Measurements from ENCODE around the gene OLIG3. TPM values are rescaled to one million over a fixed set of nuclear protein-coding genes. Genes with fewer than 3 reads are reported as not detected.

OLIG3 gene
- total RNA-seq, 2 donors from 2014 or later: 0.35 to 0.41 TPM

- H3K4me3 Mint-ChIP-seq: peak overlapping the region; percentile 79 to 85
- DNase-seq (peak in 1 of 2 donors; percentile 5), ATAC-seq (replicated peaks in 1 of 2) (no peak)
- H3K36me3 Mint-ChIP-seq (ENCODE audit: insufficient read depth in 2 of 2): peaks cover 0 to 2% of the 10 kb centered on the region in 2 donors
- H3K9me3 Mint-ChIP-seq: no peaks in the 10 kb centered on the region
- no peak overlapping the region for H3K27ac Mint-ChIP-seq
- peaks cover 98% of the 10 kb centered on the region for H3K27me3 Mint-ChIP-seq (ENCODE audit: low read depth)
- peaks cover 88% of the 10 kb centered on the region for H3K4me1 Mint-ChIP-seq (ENCODE audit: low read depth)
These were observed 1.6 kb downstream of the OLIG3 start for GRCh38 chr6:137492289-137493217.

DNA sequence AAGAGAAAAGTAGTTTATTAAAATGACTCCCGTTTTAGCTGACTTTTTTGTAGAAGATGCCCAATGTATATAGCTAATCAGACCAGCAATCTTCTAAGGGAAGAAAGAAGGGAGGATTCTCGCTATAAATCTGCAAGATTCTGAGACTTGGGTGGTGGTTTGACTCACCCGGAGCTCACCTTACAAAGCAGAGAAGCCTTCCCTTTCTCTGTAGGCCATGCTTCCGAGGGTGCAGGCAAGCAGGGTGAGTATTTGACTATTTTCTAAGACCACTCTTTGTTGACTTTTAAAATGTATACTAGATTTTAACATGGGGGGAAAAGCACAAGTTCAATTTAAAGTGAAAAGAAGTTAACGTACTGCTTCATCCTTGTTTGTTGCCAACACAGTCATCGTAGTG is 2.7 kb downstream of the OLIG3 start:
- no peaks in the 10 kb centered on the region for H3K9me3 Mint-ChIP-seq
- H3K27ac Mint-ChIP-seq: no peak overlapping the region
- H3K4me1 Mint-ChIP-seq (ENCODE audit: low read depth): peaks cover 87% of the 10 kb centered on the region
- peaks cover 98% of the 10 kb centered on the region for H3K27me3 Mint-ChIP-seq (ENCODE audit: low read depth)
- H3K36me3 Mint-ChIP-seq (ENCODE audit: insufficient read depth in 2 of 2): peaks cover 0 to 2% of the 10 kb centered on the region in 2 donors
- DNase-seq (peak; percentile 15 to 18), ATAC-seq (replicated peaks in 1 of 2) (peak in 1 of 2 donors; percentile 34)
- H3K4me3 Mint-ChIP-seq: peak overlapping the region; percentile 52 to 79

GRCh38 chr6:137490961-137491360 is 3.2 kb downstream of the OLIG3 start:
- Mint-ChIP-seq H3K4me1 (ENCODE audit: low read depth) (peaks cover 82% of the 10 kb centered on the region), H3K27me3 (ENCODE audit: low read depth) (peaks cover 98% of the 10 kb centered on the region), H3K9me3 (no peaks in the 10 kb centered on the region), H3K27ac (no peak overlapping the region), H3K4me3 (peak overlapping the region in 1 of 2 donors; percentile 79), H3K36me3 (ENCODE audit: insufficient read depth in 2 of 2) (peaks cover 0 to 2% of the 10 kb centered on the region in 2 donors)
- ATAC-seq (replicated peaks in 1 of 2): no peak
- no peak for DNase-seq

DNA sequence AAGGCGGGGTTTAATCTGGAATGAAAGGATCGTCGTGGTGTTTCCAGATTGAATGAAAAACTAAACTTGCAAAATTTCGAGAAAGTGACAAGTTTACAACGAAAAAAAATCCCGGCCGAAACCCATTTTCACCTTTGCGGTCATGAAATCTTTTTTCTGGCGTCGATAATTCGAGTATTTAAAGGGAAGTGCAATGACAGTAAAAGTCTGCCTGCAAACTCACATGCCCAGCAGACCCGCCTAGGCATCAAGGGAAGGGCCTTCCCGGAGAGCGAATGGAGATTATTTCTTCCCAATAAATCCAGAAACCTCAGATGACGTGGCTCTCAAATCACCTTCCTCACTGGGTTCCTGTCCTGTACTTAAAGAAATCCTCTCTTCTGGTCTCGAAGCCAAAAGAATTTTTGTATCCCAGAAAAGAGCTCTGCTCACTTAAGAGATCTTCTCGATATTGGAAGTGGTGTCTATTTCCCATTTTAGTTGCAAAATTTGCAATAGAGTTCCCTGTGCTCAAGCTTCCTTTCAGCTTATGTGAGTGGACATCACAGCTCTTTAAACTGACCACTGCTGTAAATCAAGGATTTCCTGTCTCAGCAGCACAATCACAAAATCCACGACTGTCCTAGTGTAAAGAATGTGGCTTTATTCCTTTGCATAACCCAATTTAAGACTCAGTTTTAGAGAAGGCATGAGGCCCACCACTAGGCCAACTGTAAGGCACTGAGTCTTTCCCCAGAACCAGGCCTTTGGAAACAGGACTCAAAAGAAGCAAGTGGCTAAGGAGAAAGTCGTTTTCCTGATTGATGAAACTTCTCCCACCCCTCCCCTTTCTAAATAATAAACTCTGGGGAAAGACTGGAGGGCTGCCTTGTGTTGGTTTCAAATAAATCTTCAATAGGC is 3.9 kb downstream of the OLIG3 start:
- Mint-ChIP-seq H3K36me3 (ENCODE audit: insufficient read depth in 2 of 2) (peaks cover 0 to 2% of the 10 kb centered on the region in 2 donors), H3K9me3 (no peaks in the 10 kb centered on the region), H3K4me1 (ENCODE audit: low read depth) (peaks cover 74% of the 10 kb centered on the region), H3K27ac (no peak overlapping the region), H3K4me3 (peak overlapping the region; percentile 44 to 81), H3K27me3 (ENCODE audit: low read depth) (peaks cover 98% of the 10 kb centered on the region)
- DNase-seq (no peak), ATAC-seq (replicated peaks in 1 of 2) (no peak)

- peaks cover 96% of the 10 kb centered on the region for H3K27me3 Mint-ChIP-seq (ENCODE audit: low read depth)
- peaks cover 0 to 2% of the 10 kb centered on the region in 2 donors for H3K36me3 Mint-ChIP-seq (ENCODE audit: insufficient read depth in 2 of 2)
- H3K27ac Mint-ChIP-seq: no peak overlapping the region
- H3K4me3 Mint-ChIP-seq: peak overlapping the region; percentile 44 to 81
- H3K4me1 Mint-ChIP-seq (ENCODE audit: low read depth): peaks cover 65% of the 10 kb centered on the region
- DNase-seq: peak; percentile 3 to 10
- ATAC-seq (replicated peaks in 1 of 2): no peak
- no peaks in the 10 kb centered on the region for H3K9me3 Mint-ChIP-seq
These were observed 4.9 kb downstream of the OLIG3 start for GRCh38 chr6:137489046-137490005.

- peaks cover 0 to 2% of the 10 kb centered on the region in 2 donors for H3K36me3 Mint-ChIP-seq (ENCODE audit: insufficient read depth in 2 of 2)
- H3K9me3 Mint-ChIP-seq: no peaks in the 10 kb centered on the region
- peak; percentile 43 to 51 for DNase-seq
These were observed 5.8 kb downstream of the OLIG3 start for GRCh38 chr6:137488150-137489045.

GRCh38 chr6:137487869-137488149 is 6.4 kb downstream of the OLIG3 start:
- peaks cover 50% of the 10 kb centered on the region for H3K4me1 Mint-ChIP-seq (ENCODE audit: low read depth)
- no peaks in the 10 kb centered on the region for H3K9me3 Mint-ChIP-seq
- H3K27me3 Mint-ChIP-seq (ENCODE audit: low read depth): peaks cover 93% of the 10 kb centered on the region
- peak overlapping the region; percentile 81 to 82 for H3K4me3 Mint-ChIP-seq
- ATAC-seq (replicated peaks in 1 of 2) (no peak), DNase-seq (no peak)
- peaks cover 0 to 2% of the 10 kb centered on the region in 2 donors for H3K36me3 Mint-ChIP-seq (ENCODE audit: insufficient read depth in 2 of 2)
- H3K27ac Mint-ChIP-seq: no peak overlapping the region

More at GRCh38 chr6:137488150-137489045, 5.8 kb downstream of the OLIG3 start:
- Mint-ChIP-seq H3K27me3 (ENCODE audit: low read depth) (peaks cover 96% of the 10 kb centered on the region), H3K4me3 (peak overlapping the region; percentile 81 to 82), H3K4me1 (ENCODE audit: low read depth) (peaks cover 56% of the 10 kb centered on the region), H3K27ac (no peak overlapping the region)
- ATAC-seq (replicated peaks in 1 of 2): peak; percentile 59 to 65

- peak overlapping the region; percentile 13 for H3K27ac Mint-ChIP-seq
- peak overlapping the region; percentile 7 to 59 for H3K4me3 Mint-ChIP-seq
- H3K4me1 Mint-ChIP-seq (ENCODE audit: low read depth): peaks cover 45% of the 10 kb centered on the region
- DNase-seq (no peak), ATAC-seq (replicated peaks in 1 of 2) (no peak)
- H3K36me3 Mint-ChIP-seq (ENCODE audit: insufficient read depth in 2 of 2): peaks cover 0 to 2% of the 10 kb centered on the region in 2 donors
- peaks cover 92% of the 10 kb centered on the region for H3K27me3 Mint-ChIP-seq (ENCODE audit: low read depth)
- no peaks in the 10 kb centered on the region for H3K9me3 Mint-ChIP-seq
These were observed 6.9 kb downstream of the OLIG3 start for GRCh38 chr6:137487181-137487868.

DNA sequence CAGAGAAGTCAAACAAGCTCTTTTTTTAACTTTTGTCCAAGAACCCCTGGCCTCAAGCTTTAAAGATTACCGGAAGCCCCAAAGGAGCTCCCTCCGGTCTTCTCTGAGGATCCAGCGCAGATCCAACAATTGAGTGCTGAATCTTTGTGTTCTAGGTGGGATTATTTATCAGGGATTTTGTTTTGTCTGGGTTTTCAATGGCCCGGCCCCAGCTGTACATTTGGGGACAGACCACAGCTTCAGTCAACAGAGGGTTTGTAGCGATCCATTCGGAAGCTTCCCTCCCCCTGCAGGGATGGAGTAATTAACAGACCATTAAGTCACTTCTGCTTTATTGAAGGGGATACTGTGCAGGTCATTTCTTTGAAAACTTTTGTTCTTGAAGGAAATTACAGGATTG is 7.8 kb downstream of the OLIG3 start:
- peaks cover 0 to 2% of the 10 kb centered on the region in 2 donors for H3K36me3 Mint-ChIP-seq (ENCODE audit: insufficient read depth in 2 of 2)
- DNase-seq (no peak), ATAC-seq (replicated peaks in 1 of 2) (no peak)
- no peak overlapping the region for H3K27ac Mint-ChIP-seq
- H3K4me3 Mint-ChIP-seq: no peak overlapping the region
- H3K4me1 Mint-ChIP-seq (ENCODE audit: low read depth): peaks cover 36% of the 10 kb centered on the region
- H3K9me3 Mint-ChIP-seq: no peaks in the 10 kb centered on the region
- H3K27me3 Mint-ChIP-seq (ENCODE audit: low read depth): peaks cover 90% of the 10 kb centered on the region

DNA sequence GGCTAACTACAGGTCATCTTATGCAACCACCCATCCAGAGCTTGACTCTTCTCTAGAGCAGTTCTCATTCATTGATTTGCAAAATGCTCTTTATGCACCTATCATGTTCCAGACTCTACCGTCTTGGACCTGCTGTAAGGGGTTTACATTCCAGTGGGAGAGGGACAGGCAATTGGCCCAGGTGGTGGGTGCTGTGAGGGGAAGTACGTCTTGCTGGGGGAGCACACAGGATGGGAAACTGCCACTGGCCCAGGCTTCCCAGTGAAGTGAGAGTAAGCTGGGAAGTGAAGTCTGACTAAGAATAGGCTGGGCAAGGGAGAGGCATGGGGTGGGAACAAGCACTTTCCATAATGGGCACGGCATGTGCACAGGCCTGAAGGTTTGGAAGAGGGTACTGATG is 13.8 kb downstream of the OLIG3 start:
- Mint-ChIP-seq H3K4me1 (ENCODE audit: low read depth) (no peaks in the 10 kb centered on the region), H3K36me3 (ENCODE audit: insufficient read depth in 2 of 2) (no peaks in the 10 kb centered on the region), H3K9me3 (no peaks in the 10 kb centered on the region), H3K27me3 (ENCODE audit: low read depth) (peaks cover 65% of the 10 kb centered on the region), H3K4me3 (no peak overlapping the region), H3K27ac (no peak overlapping the region)
- DNase-seq (no peak), ATAC-seq (replicated peaks in 1 of 2) (no peak)

- DNase-seq (no peak), ATAC-seq (replicated peaks in 1 of 2) (no peak)
- Mint-ChIP-seq H3K27me3 (ENCODE audit: low read depth) (peaks cover 53% of the 10 kb centered on the region), H3K27ac (no peak overlapping the region), H3K4me1 (ENCODE audit: low read depth) (no peaks in the 10 kb centered on the region), H3K36me3 (ENCODE audit: insufficient read depth in 2 of 2) (no peaks in the 10 kb centered on the region), H3K4me3 (no peak overlapping the region), H3K9me3 (no peaks in the 10 kb centered on the region)
These were observed 19.1 kb downstream of the OLIG3 start for GRCh38 chr6:137475103-137475502.

All from activated T-cell treated with anti-CD3 and anti-CD28 coated beads, Interleukin-2, amount 50 U/mL, for 72 hours (primary cell).